D341Med (cell line): ENCODE results near the gene PRCC.

Source experiments
- DNase-seq: peaks from one replicate; pipeline ENCODE4 v3.0.0; 2012; ENCODE audit warnings: low spot score

Gene PRCC

DNA sequence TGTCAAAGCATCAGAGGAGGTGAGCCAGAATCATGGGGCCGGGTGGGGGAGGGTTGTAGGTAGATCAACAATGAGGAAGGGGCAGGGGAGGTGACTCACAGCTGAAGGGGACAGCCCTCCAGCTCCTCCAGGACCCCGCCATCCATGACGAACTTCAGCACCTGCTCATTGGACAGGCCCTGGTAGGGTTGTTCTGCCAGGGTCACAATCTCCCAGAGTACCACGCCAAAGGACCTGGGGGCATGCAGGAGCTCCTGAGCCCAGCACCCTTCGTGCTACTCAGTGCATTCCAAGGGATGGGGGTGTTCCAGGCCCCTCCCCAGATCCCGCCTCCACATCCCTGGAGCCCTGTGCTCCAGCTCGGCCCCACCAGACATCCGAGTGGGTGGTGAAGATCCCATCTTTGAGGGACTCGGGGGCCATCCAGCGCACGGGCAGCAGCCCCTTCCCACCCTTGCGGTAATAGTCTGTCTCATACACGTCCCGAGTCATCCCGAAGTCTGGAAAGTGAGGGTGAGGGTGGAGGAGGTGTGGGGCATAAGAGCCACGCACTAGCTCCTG, 74.0 kb downstream of the PRCC start:
- no peak for DNase-seq

DNA sequence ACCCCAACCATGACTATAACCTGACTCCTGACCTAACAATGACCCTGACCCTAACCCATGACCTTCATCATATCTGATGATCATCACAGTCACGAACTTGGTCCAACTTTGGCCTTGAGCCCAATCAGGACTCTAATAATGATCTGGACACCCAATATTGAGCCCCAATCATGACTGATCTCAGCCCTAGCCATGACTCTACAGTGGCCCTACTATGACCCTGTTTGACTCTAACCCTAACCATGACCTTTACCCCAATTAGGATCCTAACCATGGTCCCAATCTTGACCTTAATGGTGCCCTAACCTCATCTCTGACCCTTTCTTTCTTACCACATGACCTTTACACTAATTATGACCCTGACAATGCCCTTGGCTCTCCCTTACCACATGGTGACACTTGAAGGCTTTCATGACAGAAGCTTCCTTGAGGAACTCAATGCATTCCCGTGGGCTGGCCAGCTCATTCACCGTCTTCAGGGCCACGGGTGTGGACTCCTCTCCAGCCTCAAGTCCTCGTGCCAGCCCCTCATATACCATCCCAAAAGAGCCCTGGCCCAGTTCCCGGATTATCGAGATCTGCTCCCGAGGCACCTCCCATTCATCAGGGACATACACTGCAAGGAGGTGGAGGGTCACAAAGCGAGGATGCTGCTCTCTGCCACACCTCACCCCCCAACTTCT, 75.4 kb downstream of the PRCC start:
- no peak for DNase-seq

DNA sequence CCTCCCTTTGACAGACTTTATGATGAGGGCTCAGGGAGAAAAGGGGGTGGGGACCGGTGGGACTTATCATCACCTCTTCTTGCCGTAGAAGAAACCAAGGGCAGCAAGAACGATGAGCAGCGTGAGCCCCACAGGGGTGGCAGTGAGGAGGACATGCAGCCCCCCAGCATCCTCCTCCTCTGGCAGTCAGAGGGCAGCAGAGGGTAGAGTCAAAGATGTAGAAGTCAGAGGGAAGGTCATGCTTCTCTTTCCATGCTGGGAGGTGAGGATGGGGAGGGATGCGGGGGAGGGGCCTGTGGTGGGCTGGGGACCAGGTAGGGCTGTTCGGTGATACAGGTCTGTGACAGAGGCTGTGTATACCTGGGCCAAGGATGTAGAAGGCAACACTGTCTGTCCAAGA, 76.8 kb downstream of the PRCC start:
- DNase-seq: no peak

DNA sequence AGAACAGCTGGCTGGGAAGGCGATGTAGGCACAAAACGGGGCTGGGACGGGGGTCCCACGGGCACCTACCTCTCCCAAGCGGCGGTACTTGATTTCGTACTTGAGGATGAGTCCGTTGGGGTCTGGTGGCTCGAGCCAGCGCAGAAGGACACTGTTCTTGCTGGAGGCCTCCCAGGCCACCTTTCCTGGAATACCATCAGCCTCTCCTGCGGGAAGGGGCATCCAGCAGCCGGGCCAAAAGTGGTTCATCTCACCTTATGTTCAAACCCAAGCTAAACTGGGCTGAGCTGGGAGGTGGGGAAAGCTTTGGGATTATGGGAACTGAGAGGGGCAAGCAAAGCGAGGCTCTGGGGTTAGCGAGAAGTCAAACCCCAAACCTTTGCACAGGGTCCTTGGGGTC, 77.3 kb downstream of the PRCC start:
- no peak for DNase-seq

DNA sequence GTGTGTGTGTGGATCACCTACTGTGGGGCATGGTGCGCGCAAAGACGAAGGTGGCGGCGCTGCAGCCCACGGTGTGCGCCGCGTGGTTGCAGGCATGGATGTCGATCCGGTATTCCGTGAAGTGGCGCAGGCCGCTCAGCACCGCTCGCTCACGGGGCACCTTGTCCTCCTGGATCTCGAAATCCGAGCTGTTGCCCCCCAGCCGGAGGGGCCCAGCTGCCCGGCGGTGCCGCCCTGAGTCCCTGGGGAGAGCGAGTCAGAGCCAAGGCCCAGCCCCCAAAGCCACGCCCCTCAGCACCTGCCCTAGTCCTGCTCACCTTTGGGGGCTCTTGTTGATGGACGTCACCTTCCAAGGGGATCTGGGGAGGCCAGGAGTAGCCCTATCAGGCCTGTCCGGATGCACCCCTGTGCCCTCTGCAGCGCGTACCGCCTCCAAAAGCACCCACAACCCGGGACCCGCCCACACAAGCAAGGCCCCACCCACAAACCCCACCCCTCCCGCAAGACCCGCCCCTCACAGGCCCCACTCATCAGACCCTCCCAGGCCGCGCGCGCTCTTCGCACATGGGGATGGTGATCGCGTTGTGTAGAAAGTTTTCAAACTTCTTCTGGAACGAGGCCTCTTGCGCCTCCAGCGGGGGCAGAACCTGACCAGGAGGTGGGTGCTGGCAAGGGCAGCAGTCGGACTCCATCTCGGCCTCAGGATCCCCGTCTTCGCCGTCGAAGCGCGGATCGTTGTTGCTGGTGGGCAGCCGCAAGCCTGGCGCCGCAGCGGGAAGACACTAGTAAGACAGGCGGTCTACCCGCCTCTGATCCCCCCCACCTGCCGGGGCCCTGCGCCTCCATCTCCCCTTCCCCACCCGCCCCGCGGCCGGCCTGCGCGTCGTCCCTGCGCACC, 78.0 kb downstream of the PRCC start:
- no peak for DNase-seq

DNA sequence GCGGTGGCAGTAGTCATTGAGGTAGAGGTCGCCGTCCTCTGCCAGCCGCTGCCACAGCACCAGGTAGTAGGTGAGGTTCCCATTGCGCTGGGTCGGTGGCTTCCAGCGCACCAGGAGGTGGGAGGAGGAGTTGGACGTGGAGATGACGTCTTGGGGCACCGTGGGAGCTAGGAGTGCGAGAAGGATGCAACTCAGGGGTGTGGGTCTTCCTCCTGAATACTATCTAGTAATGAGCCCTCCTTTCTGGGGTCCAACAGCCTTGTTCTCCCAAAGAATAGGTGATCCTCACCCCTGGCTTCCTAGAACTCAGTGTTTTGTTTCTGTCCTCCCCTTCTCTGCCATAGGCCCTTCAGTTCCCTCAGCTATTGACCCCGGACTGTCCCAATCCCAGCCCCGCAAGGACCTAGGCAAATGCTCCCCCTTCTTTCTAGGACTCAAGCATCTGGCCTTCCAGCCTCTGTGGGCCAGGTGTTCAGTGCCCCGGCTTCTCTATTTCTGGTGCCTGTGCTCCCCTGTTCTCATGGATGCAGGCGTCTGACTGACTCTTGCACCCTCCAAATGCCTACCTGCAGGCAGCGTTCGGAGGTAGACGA, 78.7 kb downstream of the PRCC start:
- no peak for DNase-seq

DNA sequence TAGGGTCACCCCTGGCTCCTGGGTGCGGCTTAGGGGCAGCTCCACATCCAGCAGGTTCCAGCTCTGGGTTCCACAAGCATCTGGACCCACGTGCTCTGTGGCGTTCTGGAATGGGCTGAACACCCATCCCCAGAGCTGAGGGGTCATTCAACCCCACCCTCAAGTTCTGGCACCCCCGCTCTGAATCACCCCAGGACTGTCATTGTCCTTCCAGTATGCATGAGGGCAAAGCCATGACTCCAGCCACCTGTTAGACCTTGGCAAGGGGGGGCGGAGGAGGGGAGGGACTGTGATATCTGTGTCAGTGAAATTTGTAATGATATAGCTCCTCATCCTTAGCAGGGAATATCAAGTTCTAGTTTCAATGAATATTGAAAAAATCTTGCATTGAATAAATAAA, 79.3 kb downstream of the PRCC start:
- DNase-seq: no peak

DNA sequence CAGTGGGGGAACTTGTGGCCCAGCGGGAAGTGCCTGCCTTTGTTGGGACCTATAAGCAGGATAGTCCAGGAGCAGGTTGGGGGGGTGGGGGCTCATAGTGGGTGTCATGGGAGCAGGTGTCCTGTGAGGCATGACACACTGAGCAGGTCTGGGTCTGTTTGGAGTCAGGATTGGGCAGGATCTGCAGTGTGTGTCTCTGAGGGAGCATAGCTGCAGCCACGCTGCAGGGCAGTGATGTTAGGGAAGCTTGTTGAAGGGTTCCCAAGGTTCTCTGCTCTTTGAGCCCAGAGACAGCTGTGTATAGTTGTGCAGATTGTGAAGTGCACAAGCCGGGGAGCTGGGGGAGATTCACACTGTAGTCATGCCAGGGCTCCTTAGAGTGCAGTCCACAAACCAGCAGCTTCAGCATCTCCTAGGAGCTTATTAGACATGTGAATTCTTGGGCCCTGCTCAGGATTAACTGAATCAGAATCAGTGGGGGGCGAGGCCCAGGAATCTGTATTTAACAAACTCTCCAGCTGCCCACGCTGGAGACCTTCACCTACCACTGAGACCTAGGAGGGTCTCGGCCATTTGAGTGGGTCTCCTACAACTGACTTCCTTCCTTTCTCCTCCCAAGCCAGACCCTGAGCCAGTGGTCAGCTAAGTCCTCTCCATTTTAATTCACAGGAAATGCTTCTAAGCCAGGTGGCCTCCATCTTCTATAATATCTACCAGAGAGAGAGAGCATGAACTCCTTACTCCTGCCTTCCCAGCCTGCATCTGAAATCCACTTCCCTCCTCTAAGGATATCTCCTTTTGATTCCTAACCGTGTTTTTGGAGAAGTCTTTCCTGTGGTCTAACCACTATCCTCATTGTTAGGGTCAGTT, 80.5 kb downstream of the PRCC start:
- no peak for DNase-seq

DNA sequence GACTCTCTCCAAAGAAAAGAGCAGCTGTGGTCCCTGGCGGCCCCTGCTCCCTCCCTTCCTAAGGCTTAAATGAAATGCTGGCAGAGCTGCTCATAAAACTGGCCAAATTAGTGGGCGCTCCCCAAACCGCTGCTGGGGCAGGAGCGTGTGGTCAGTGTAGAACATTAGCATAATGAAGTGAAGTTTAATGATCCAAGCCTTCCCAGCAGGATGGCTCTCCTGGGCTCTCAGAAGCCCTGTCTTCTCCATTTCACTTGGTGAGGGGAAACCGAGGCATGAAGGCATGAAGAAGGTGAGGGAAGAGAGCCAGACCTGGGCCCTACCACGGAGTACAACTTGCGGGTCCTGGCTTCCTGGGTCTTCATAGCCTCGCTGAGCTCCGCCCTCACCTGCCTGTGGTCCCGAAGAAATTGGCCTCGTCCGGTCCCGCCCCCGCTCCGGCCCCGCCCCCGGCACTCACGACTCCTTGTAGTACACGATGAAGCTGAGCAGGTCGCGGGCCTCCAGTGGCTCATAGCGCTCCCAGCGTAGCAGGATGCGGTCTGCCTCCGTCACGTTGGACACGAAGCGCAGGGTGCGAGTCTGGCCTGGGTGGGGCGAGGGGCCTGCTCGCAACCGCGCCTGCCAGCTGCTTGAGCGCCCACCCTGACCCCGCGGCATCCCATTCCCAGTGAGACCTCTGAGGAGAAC, 81.3 kb downstream of the PRCC start:
- DNase-seq: no peak

DNA sequence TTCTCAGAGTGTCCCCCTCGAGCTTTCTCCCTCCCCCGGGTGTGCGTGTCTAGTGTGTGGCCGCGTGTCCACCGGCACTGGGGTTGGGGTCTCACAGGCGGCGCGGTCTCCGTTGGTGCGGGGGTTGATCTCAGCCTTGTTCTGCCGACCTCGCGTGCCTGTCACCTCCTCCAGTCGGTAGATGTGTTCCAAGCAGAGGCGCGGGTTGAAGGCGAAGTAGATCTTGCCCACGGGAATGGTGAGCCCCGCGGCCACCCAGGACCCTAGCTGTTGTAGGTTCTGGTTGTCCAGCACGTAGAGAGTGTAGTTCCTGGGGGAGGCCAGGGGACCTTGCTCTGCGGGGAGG, 81.8 kb downstream of the PRCC start:
- DNase-seq: no peak
